SHP77 (cell line): ENCODE data around the gene CDC27.
"Not testable (repeated sequence)": the region's sequence is repeated elsewhere in the genome, so short reads cannot be mapped to it uniquely, and the experiment has no call there.

ENCODE experiments used
- DNase-seq, 2 experiments: peaks; one replicate each; lab custom pipeline; 2025; lab: John Stamatoyannopoulos, UW

Gene CDC27

DNA sequence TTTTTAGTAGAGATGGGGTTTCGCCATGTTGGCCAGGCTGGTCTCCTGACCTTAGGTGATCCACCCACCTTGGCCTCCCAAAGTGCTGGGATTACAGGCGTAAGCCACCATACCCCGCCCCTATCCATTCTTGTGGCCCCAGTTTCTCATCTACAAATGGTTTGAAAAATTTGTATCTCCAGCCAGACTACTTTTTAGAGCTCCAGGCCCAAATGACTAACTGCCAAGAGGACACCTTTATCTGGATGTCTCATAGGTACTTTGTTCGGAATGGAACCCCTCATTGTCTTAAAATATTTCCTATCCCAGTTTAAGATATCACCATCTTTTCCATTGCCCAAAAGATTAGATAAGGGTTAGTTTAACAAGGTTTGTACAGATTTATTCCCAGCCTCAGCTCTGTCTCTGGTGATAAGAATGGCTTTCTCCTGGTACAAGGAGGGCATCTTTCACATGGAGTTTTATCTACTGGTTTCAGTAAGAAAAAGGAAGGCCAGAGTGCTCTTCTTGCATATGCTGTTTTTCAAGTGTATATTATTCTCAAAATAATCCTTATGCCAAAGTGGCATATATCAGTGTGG lies 4.9 kb upstream of the CDC27 start:
- no peak for DNase-seq

- peak; percentile 68 to 78 for DNase-seq
Observed at GRCh38 chr17:47192554-47192953, 3.5 kb upstream of the CDC27 start.

DNA sequence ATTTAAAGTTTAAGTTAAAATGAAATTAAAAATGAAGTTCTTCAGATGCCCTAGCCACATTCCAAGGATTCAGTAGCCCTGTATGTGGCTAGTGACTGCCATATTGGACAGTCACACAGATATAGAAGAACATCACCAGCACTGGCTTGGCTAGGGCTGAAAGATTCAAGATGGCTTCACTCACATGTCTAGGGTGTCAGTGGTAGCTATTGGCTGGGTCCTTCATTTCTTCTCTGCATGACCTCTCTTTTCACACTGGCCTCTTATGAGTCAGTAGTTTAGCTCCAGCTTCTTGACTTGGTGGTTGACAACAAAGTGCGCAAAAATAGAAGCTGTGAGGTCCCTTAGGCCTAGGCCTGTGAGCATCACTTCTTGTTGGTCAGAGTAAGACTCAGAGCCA lies 1.7 kb upstream of the CDC27 start:
- no peak for DNase-seq

DNA sequence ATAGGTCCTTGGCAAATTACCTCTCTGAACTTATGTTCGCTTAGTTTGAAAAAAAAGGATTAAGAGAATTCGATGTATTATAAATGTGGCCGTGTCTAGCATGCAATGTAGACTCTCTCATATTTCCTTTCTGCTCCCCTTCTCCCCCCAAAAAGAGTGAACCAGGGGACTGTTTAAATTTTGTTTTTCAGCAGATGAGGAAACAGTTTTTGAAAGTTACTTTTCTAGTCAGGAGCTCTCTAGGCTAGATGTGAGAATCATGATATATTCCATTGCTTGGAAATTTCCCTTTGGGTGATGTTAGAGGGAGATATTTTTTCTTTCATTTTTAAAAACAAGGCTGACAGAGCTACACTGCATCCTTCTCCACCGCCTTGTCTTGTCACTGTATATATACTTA lies 1.1 kb upstream of the CDC27 start:
- DNase-seq, result no peak

DNA sequence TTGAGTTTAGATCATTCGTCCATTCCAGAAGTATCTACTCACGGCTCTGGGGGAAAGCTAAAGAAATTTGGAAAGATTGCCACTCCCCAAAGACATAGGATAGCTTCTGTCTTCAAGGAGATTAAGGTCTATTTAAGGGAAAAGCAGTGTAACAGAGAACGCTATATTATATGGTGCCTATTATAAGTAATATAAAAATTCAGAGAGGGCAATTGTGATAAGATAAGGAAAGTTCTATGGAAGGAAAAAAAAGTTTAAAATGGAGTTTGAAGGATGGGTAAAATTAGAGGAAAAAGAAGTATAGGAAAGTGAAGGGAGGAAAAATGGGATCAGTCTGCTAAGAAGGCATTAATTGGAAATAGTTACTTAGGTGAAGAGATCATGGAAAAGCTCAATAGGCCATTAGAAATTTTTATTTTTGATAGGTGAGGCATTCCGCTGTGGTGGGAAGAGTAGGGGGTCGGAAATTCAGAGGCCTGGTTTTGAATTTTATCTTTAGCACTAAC lies 690 bp upstream of the CDC27 start:
- no peak for DNase-seq

- DNase-seq, result no peak
Observed at GRCh38 chr17:47188271-47188875, 722 bp downstream of the CDC27 start.

GRCh38 chr17:47184681-47185080 lies 4.4 kb downstream of the CDC27 start:
- no peak for DNase-seq

DNA sequence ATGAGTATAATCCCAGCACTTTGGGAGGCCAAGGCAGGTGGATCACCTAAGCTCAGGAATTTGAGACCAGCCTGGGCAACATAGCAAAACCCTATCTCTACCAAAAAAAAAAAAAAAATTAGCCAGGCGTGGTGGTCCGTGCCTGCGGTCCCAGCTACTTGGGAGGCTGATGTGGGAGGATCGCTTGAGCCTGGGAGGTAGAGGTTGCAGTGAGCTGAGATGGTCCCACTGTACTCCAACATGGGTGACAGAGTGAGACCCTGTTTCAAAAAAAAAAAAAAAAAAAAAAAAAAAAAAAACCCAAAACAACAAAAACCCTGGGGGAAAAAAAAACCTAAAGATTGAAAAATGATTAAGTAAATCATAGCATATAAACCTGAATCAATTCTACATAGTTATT lies 8.1 kb downstream of the CDC27 start:
- DNase-seq, result not testable (repeated sequence)

GRCh38 chr17:47180337-47180736 lies 8.8 kb downstream of the CDC27 start:
- no peak for DNase-seq

- DNase-seq, result no peak
Observed at GRCh38 chr17:47179141-47179540, 10.0 kb downstream of the CDC27 start.

- no peak for DNase-seq
Observed at GRCh38 chr17:47177261-47177660, 11.8 kb downstream of the CDC27 start.

DNA sequence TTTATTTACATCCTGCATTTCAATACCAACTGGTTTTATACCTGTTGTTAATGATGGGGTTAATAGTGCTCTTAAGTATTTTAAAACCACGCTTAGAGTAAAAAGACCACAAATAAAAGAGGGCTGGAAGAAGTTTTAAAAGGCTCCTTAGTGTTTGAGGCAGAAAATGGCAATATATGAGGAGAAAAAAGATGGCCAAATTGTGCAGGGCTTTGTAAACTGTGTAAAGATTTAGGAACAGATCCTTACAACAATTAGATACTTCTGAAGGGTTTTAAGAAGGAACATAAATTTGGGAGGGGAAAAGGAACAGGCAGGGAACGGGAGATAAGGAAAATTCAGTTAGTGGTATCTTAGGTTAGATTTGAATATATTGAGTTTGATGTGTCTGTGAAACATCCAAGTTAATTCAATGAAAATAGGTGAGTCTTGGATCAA lies 12.7 kb downstream of the CDC27 start:
- no peak for DNase-seq

- not testable (repeated sequence) for DNase-seq
Observed at GRCh38 chr17:47174823-47175222, 14.3 kb downstream of the CDC27 start.

GRCh38 chr17:47172696-47173565 lies 16.2 kb downstream of the CDC27 start:
- no peak for DNase-seq

DNA sequence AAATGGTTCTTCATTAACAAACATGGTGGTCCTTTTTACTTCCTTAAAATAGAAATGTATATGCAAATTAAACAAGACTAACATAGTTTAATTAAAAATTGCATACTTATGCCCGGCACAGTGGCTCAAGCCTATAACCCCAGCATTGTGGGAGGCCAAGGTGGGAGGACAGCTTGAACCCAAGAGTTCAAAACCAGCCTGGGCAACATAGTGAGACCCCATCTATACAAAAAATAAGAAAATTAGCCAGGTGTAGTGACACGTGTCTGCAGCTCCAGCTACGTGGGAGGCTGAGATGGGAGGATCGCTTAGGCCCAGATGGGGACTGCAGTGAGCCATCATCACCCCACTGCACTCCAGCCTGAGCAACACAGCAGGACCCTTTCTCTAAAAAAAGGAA lies 18.4 kb downstream of the CDC27 start:
- no peak for DNase-seq

GRCh38 chr17:47168896-47169295 lies 20.2 kb downstream of the CDC27 start:
- DNase-seq, result not testable (repeated sequence)

DNA sequence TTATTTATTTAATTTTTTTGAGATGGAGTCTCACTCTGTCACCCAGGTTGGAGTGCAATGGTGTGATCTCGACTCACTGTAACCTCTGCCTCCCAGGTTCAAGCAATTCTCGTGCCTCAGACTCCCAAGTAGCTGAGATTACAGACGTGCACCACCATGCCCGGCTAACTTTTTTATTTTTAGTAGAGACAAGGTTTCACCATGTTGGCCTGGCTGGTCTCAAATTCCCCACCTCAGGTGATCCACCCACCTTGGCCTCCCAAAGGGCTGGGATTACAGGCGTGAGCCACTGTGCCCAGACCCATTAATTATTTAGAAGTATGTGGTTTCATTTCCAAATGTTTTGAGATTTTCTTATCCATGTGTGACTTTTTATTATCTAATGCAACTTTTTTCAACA lies 22.2 kb downstream of the CDC27 start:
- DNase-seq, result not testable (repeated sequence)

DNA sequence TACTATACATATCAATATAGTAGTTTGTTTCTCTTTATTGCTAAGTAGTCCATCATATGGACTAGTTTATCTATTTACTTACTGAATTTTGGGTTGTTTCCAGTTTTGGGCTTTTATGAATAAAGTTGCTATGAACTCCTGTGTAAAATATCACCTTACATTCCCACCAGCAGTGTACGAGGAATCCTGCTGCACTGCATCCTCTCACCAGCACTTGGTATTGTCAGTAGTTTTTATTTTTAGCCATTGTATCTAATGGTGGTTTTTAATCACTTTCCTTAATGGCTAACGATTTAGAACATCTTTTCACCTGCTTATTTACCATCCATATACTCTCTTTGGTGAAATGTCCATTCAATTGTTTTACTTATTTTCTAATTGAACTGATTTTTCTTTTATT lies 24.0 kb downstream of the CDC27 start:
- DNase-seq, result no peak

GRCh38 chr17:47164263-47164662 lies 24.8 kb downstream of the CDC27 start:
- DNase-seq, result no peak

GRCh38 chr17:47162013-47162622 lies 27.0 kb downstream of the CDC27 start:
- DNase-seq, result no peak

- DNase-seq, result no peak
Observed at GRCh38 chr17:47159315-47159714, 29.8 kb downstream of the CDC27 start.

DNA sequence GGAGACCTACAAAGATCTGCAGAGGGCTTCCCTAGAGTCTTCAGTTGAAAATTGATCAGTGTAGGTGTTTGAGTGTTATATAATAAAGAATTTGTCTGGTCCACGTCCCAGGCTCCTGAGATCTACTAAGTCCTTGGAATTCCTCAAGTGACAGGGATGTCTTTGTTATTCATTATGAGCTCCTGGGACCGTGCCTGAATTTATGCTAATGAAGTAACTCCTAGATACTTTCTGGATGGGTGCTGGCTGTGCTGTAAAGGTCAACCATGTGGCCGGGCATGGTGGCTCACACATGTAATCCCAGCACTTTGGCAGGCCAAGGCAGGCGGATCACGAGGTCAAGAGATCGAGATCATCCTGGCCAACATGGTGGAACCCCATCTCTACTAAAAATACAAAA lies 43.7 kb downstream of the CDC27 start:
- no peak for DNase-seq

DNA sequence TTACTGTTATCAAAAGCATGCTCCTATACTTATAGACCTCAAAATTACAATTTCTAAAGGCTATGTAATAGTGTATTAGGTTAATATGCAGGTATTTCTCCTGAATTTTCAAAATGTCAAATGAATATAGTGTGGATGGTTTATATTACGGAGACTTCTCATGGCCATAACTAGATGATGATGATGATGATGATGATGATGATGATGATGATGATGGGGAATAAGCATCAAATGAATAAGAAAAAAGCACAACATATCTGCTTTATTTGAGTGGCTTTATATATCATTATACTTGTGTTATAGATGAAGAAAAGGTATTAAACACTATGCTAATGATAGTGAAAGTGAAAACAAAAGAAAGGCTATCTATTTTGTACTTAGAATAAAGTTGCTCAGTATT lies 53.9 kb downstream of the CDC27 start:
- no peak for DNase-seq
